Right lobe of liver (tissue), 4 donors: Measurements from ENCODE around the gene ETFB.

Experiments used
- POLR2A ChIP-seq: fragments of 450-650 bp; IDR thresholded peaks from one replicate; pipeline ENCODE4 v1.6.1; 2017; ENCODE audit warnings: antibody characterized with exemption, mild to moderate bottlenecking
- TF ChIP-seq, protein P1 (sequence below), 4 donors: fragments of 200-600 bp in 3 of 4; fragments of 450-650 bp in 1 of 4; IDR thresholded peaks; one replicate each; pipeline versions ENCODE4 v1.5.1 to v1.8.0; 2016 to 2022; ENCODE audit warnings: antibody characterized with exemption in 4 of 4, mild to moderate bottlenecking in 2 of 4
- donor health status: DM: no; HTN: no; CAD: no.
- donor health status: DM: no; HTN: no; CAD: no.
- donor health status: DM: no; HTN: yes; CAD: no.

DNA sequence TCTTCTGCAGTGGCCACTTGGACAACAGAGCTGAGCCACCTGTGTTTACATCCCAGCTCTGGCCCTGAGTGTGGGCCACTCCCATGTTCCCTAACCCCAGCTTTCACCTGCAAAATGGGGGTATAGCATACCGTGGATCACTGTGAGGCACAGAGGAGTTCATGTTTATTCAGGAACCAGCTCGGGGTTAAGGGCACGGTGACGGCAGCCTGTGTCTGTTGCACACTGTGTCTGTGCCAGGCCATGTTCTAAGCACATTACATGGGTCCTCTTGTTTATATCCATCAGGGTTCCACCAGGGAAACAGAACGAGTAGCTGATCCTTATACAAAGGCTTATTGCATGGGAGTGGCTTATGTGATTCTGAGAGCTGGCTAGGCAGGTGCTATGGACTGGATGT is 68.8 kb downstream of the ETFB start:
- no peak for TF ChIP-seq POLR2A
- TF ChIP-seq, protein P1, sequence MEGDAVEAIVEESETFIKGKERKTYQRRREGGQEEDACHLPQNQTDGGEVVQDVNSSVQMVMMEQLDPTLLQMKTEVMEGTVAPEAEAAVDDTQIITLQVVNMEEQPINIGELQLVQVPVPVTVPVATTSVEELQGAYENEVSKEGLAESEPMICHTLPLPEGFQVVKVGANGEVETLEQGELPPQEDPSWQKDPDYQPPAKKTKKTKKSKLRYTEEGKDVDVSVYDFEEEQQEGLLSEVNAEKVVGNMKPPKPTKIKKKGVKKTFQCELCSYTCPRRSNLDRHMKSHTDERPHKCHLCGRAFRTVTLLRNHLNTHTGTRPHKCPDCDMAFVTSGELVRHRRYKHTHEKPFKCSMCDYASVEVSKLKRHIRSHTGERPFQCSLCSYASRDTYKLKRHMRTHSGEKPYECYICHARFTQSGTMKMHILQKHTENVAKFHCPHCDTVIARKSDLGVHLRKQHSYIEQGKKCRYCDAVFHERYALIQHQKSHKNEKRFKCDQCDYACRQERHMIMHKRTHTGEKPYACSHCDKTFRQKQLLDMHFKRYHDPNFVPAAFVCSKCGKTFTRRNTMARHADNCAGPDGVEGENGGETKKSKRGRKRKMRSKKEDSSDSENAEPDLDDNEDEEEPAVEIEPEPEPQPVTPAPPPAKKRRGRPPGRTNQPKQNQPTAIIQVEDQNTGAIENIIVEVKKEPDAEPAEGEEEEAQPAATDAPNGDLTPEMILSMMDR (IDR thresholded peaks at IDR 0.05): no peak
